ENCODE measurements around the gene JUN.

JUN gene

GRCh38 chr1:58782178-58783089 lies 1.4 kb downstream of the JUN start:
- DNase-seq: peak; percentile 63 to 70

GRCh38 chr1:58781541-58782177 lies 2.2 kb downstream of the JUN start:
- DNase-seq: peak; percentile 35 to 43

- DNase-seq: no peak
Observed at GRCh38 chr1:58780836-58781452, 2.9 kb downstream of the JUN start.

- no peak for DNase-seq
Observed at GRCh38 chr1:58780411-58780810, 3.4 kb downstream of the JUN start.

GRCh38 chr1:58779801-58780382 lies 4.0 kb downstream of the JUN start:
- no peak for DNase-seq

- DNase-seq: no peak
Observed at GRCh38 chr1:58779059-58779754, 4.6 kb downstream of the JUN start.

GRCh38 chr1:58778385-58779000 lies 5.4 kb downstream of the JUN start:
- DNase-seq: no peak

GRCh38 chr1:58774027-58774426 lies 9.8 kb downstream of the JUN start:
- no peak for DNase-seq

- DNase-seq: no peak
Observed at GRCh38 chr1:58773406-58773840, 10.4 kb downstream of the JUN start.

- DNase-seq: no peak
Observed at GRCh38 chr1:58769809-58770320, 14.0 kb downstream of the JUN start.

- DNase-seq: peak; percentile 64 to 73
Observed at GRCh38 chr1:58768971-58769808, 14.7 kb downstream of the JUN start.

- DNase-seq: no peak
Observed at GRCh38 chr1:58768191-58768731, 15.6 kb downstream of the JUN start.

GRCh38 chr1:58767143-58767542 lies 16.7 kb downstream of the JUN start:
- no peak for DNase-seq

GRCh38 chr1:58765441-58765840 lies 18.4 kb downstream of the JUN start:
- DNase-seq: no peak

GRCh38 chr1:58765006-58765405 lies 18.8 kb downstream of the JUN start:
- DNase-seq: no peak

GRCh38 chr1:58764294-58764978 lies 19.4 kb downstream of the JUN start:
- no peak for DNase-seq

- no peak for DNase-seq
Observed at GRCh38 chr1:58763214-58763613, 20.6 kb downstream of the JUN start.

- DNase-seq: no peak
Observed at GRCh38 chr1:58762806-58763205, 21.0 kb downstream of the JUN start.

GRCh38 chr1:58755468-58755872 lies 28.4 kb downstream of the JUN start:
- peak; percentile 69 to 74 for DNase-seq
